Left hindlimb (tissue), 1 donor: ENCODE results near the gene LRRC19.

Experiments
- DNase-seq: peaks from one replicate; pipeline ENCODE4 v3.0.0-alpha.2; 2018

LRRC19 gene

DNA sequence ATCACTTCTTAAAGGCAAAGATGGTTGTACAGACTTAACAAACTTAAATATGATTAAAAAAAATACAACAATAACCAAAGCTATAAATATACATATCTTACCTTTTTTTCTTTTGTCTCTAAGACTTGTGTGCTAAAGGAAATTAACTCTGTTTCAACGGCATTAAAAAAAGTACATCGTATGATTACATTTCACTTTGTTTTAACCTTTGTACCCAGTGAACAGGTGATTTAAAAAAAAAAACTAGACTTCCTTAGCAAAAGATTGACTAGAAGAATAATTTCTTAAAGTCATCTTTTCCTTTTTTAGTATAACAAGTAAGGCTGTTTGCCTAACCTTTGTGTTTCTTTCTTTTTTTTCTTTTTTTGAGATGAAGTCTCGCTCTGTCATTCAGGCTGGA lies at the start of gene LRRC19:
LRRC19 (minus strand) TSS at position 182 of the 400 bp plus-strand sequence. CDS start 5,978 bp downstream, outside the sequence.
- no peak for DNase-seq

DNA sequence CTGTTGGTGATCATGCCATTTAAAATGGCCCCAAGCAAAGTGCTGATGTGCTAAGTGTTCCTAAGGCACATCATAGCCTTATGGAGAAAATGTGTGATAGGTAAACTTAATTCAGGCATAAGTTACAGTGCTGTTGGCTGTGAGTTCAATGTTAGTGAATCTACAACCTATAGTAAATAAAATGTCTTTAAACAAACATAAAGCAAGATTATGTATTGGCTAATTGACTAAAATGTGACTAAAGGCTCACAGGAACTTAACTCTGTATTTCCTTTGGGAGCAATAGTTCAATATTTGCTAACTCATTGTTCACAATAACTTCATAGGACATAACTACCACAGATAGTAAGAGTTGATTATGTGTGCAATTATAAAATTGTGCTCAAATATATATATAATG lies 49.4 kb upstream of the LRRC19 start:
- DNase-seq: no peak

GRCh38 chr9:27054125-27054524 lies 48.7 kb upstream of the LRRC19 start:
- no peak for DNase-seq

GRCh38 chr9:27053369-27054022 lies 48.0 kb upstream of the LRRC19 start:
- DNase-seq: no peak

DNA sequence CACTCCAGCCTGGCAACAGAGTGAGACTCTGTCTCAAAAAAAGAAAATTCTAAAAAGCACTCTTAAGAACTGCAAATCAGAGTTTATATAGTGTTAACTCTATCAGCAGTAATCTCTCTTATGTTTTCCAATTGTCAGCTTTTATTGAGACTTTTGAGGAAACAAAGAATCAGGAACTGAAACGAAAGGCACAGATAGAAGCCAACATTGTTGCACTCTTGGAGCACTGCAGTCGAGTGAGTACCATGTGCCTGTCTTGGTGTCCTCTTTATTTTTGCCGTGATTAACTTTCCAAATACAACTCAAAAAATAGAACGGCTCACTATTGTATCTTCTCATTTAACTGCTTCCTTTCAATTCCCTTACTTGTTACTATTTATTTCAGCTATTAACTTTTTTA lies 41.7 kb upstream of the LRRC19 start:
- DNase-seq: no peak

DNA sequence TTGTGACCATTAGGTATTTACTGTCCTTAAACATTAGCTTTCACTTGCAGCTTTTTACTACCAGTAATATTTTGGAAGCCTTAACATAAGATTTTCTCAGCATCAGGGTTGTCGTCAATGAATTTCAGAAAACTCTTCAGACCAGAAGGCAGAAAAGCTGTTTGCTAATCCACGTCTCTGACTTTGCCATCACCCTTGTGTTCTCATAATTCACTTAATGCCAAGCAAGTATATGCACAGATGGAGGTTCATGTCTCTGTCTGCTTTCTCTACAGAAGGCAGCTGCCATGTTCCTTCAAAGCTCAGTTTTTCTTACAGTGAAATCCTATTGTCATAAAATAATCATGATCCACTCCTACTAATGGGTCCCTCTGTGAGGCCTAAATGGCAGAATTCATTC lies 37.7 kb upstream of the LRRC19 start:
- DNase-seq: no peak

DNA sequence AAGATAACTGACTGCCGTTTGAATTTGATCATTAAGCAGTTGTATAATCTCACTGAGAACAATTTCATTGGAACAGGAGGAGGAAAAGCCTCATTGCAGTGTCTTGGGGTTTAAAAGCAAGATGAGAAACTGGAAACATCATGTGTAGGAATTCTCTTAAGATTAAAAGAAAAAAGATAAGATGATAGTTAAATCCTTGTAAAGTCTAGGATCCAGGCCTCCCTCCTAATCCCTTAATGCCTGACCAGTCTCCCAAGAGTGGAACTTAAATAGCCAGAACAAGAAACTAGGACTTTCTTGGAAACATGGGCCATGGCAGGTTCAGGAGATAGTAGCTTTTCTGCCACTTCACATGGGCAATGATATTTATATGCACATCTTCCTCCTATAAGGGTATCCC lies 37.0 kb upstream of the LRRC19 start:
- no peak for DNase-seq

GRCh38 chr9:27041746-27042145 lies 36.3 kb upstream of the LRRC19 start:
- no peak for DNase-seq

DNA sequence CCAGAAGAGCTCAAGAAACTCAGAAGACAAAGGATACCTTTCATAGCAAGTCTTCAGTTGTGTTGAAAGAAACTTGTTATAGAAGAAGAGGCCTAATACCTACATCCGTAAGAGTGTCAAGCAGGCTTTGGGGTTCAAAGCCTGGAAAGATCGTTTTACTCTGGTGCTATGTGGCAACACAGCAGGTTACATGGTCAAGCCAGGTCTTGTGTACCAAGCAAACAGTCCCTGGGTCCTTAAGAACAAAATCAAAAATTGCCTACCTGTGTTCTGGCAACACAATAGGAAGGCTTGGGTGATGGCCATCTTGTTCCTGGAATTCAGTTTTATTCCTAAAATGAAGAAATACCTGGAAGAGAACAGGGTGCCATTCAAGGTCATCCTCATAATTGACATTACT lies 32.0 kb upstream of the LRRC19 start:
- no peak for DNase-seq

DNA sequence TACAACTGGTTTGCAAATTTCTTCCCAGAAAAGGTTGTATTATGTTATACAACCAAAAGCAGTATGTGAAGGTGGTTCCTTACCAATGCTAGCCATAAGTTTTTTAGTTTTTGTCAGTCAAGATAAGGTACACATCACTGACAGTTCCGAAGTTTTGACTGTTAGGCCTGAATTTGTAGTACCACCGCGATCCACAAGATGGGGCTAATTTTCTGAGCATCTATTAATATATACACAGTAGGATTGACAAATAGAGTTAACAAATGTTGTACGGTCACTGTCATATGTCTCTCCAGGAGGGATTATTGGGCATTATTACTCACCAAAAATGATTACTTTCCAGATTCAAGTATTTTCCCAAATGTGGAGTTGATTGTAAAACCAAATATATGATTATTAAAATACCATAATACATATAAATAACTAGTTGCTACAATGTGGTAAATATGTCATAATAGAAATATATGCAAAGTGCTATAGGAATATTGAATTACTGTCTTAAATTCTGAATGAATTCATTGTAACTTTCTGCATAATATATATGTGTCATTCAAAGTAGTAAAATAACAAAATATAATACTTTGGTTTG lies 28.4 kb upstream of the LRRC19 start:
- peak; percentile 41 for DNase-seq

DNA sequence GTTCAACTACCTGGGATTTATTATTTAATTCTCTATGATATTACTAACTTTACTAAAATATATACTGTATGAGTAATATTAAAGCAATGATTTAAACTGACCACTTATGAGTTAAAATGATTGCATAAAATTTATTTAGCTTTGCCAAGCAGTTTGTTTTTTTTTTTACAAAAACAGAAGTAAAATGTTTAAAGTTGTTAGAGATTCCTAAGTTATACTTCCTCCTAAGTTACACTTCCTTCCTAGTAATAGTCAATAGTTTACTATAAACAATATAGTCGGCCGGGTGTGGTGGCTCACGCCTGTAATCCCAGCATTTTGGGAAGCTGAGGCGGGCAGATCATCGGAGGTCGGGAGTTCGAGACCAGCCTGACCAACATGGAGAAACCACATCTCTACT lies 23.7 kb upstream of the LRRC19 start:
- no peak for DNase-seq

DNA sequence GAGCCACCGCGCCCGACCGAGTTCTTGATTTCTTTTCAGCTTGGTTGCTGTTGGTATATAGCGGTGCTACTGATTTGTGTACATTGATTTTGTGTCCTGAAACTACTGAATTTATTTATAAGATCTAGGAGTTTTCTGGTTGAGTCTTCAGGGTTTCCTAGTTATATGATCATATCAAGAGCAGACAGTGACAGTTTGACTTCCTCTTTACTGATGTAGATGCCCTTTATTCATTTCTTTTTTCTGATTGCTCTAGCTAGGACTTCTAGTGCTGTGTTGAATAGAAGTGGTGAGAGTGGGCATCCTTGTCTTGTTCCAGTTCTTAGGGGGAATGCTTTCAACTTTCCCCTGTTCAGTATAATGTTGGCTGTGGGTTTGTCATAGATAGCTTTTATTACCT lies 17.4 kb upstream of the LRRC19 start:
- DNase-seq: no peak

DNA sequence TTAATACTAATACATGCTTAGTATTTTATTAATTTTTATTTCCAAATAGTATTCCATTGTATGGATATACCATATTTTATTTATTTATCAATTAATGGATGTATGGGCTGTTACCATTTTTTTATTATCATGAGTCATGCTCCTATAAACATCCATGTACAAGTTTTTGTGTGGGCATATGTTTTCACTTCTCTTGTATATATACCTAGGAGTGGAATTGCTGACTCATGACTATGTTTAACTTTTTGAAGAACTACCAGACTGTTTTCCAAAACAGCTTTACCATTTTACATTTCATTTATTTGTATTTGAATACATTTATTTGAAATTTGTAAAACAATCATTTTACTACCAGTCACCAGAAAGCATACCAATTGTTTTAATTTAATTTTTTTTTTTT lies 14.1 kb upstream of the LRRC19 start:
- DNase-seq: no peak

GRCh38 chr9:27003426-27004077 lies 1.9 kb downstream of the LRRC19 start:
- DNase-seq: no peak

GRCh38 chr9:26995810-26996209 lies 9.7 kb downstream of the LRRC19 start:
- no peak for DNase-seq

DNA sequence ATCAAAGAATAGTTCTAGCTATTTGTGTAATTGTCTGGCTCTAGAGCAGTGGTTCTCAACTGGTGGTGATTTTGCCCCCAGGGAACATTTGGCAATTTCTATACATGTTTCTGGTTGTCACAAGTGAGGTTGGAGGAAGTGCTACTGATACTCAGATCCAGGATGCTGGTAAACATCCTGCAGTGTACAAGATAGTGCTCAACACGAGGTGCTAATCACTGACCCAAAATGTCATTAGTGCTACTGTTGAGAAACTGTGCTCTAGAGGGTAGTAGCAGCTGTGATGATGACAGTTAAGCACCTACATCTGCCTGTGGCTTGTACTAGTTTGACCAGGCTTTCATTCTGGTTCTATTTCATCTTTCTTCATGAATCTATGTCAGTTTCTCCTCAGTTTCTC lies 22.1 kb downstream of the LRRC19 start:
- no peak for DNase-seq

GRCh38 chr9:26975728-26976707 lies 29.5 kb downstream of the LRRC19 start:
- no peak for DNase-seq

DNA sequence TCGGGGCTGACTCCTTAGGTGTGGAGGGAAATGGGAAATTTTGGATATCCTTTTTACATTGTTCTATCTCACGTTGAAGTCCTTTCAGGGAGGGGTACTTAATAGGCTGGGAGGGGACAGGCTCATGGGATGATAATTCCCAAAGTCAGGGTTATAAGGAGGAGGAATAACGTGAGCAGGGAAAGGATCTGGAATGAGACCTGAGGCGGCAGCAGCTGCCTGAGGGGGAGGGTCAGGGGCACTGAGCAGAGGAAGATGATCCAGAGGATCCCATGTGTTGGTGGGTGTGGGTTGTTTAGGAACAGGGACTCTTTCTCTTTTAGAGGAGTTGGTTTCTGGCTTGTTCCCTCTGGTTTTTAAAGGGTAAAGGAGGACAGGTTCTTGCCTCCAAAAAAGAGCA lies 30.5 kb downstream of the LRRC19 start:
- no peak for DNase-seq

DNA sequence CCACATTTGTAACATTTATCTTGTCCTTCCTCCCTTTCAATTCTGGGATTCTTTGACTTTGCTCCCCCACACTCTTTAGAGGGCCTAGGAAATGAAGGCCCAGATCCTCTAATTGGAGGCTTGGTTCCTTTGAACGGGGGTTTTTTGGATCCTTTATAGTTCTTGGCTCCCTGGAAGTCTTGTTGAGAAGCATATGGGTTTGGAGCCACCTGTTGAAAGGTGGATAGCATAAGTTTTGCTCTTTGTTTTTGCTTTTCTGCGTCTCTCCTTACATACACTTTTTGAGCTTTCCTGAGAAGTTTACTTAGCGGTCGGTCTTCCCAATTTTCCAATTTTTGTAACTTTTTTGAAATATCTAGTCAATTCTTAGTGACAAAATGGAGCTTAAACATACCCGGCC lies 31.5 kb downstream of the LRRC19 start:
- DNase-seq: no peak

- no peak for DNase-seq
Measured at GRCh38 chr9:26971721-26972120, 33.8 kb downstream of the LRRC19 start.

DNA sequence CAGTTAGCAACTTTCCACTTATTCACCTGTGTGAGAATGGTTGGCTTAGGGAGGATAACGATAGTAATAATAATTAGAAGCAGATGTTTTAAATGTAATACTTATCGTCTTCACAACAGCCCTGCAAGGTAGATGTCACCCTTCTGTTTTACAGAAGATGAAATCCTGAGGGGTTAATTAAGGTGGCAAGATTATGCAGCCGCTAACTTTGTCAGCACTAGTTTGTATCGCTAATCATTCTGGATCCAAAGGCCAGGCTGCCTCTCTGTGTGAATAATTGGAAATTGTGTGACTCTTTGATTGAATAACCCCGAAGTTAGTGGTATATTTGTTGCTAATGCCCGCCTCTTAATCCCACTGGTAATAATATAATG lies 48.6 kb downstream of the LRRC19 start:
- DNase-seq: no peak

DNA sequence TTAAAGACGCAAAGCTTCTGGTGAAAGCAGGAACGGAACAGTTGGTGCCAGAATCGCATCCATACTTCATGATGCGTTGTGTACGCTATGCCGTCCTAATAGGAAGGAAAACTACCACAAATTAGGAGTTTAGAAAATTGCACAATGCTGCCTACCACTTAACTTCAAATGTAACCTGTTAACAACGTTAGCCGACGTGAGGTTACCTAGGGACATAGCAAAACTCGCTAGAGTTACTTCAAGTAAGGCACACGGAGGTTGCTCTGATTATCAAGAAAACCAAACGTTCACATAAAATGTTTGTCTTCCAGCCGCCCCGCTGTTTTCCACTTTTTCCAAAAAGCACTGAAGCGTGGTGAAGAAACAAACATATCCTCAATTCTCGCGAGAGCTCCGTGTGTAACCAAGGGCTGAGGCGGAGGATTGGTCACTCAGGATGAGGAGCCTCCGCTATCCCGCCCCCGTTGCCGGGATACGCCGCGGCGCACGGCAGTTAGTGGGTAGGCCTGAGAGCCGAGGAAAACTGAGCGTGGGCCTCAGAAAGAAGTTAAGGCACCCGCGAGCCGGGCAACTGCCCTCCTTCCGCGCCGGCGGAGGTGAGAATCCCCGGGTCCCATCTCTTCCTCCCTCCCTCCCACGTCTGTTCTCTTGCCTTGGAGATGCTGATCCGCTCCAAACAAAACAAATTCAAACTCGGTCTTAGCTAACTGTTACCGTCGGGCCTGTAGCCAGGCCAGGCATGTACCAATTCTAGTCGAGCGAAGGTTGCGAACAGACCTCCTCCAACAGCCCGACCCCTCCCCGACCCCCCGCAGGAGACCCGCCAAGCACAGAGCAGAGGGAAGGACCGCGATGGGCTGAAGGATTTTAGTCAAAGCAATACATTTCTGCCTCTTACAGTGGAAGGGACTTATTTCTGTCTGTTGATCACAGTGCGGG lies 49.3 kb downstream of the LRRC19 start, which contains the start of gene IFT74:
IFT74 (plus strand) TSS at position 492 of the 939 bp plus-strand sequence. CDS start 5,556 bp downstream, outside the sequence.
- peak; percentile 98 for DNase-seq
